Placental epithelial cell (primary cell): ENCODE results near the gene UBQLN2. TPM values are rescaled to one million over a fixed set of nuclear protein-coding genes. Genes with fewer than 3 reads are reported as not detected.

Experiments
- total RNA-seq: library from RNA; depleted of rRNA; stranded (reverse); fragments of >200 nt; gene quantifications from 2 replicates; pipeline ENCODE4 v1.2.3, GENCODE V29; 2012

Gene UBQLN2
- total RNA-seq: 16.5 and 23.1 TPM in 2 replicates

GRCh38 chrX:56563231-56564161, at the start of gene UBQLN2:
UBQLN2 (plus strand) TSS chrX:56563627; CDS start chrX:56563874, 247 bp downstream.

Other genes with a start within 250 kb of the UBQLN2 start
- 19.6 and 22.3 TPM in 2 replicates for gene NBDY, start 165.6 kb downstream of the UBQLN2 start, total RNA-seq